ENCODE data around the gene SEMA3C.

DNA sequence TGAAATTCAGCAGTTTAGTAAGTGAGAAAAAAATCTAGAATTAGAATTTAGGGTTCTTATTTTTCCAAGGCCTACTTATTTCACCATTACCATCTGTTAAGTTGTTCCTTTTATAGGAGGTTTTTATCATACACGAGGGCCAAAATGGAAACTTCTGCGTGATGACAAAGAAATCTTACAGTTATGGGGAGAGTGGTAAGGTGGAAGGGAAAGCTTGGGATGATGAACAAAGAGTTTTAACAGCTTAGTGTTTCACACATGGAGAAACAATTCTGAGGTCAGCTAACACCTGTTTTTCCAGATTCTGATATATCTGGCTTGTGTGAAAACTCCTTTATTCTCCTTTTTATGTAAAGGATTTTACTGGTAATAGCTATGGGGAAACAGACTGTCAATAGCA is 49.8 kb upstream of the SEMA3C start:
- TF ChIP-seq TCF12 (IDR thresholded peaks at IDR 0.05; ENCODE audit: low read depth) (no peak), TAF1 (IDR thresholded peaks at IDR 0.05; ENCODE audit: low read depth) (no peak), TEAD4 (IDR thresholded peaks at IDR 0.05) (no peak), RAD21 (IDR thresholded peaks at IDR 0.05; ENCODE audit: low read depth) (no peak), YY1 (IDR thresholded peaks at IDR 0.05; ENCODE audit: low read depth) (no peak)
- TF ChIP-seq, protein P1, sequence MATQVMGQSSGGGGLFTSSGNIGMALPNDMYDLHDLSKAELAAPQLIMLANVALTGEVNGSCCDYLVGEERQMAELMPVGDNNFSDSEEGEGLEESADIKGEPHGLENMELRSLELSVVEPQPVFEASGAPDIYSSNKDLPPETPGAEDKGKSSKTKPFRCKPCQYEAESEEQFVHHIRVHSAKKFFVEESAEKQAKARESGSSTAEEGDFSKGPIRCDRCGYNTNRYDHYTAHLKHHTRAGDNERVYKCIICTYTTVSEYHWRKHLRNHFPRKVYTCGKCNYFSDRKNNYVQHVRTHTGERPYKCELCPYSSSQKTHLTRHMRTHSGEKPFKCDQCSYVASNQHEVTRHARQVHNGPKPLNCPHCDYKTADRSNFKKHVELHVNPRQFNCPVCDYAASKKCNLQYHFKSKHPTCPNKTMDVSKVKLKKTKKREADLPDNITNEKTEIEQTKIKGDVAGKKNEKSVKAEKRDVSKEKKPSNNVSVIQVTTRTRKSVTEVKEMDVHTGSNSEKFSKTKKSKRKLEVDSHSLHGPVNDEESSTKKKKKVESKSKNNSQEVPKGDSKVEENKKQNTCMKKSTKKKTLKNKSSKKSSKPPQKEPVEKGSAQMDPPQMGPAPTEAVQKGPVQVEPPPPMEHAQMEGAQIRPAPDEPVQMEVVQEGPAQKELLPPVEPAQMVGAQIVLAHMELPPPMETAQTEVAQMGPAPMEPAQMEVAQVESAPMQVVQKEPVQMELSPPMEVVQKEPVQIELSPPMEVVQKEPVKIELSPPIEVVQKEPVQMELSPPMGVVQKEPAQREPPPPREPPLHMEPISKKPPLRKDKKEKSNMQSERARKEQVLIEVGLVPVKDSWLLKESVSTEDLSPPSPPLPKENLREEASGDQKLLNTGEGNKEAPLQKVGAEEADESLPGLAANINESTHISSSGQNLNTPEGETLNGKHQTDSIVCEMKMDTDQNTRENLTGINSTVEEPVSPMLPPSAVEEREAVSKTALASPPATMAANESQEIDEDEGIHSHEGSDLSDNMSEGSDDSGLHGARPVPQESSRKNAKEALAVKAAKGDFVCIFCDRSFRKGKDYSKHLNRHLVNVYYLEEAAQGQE (IDR thresholded peaks at IDR 0.05; ENCODE audit: low read depth): no peak

Measured in Ishikawa (cell line).